ENCODE results near the gene ADA. TPM values are rescaled to one million over a fixed set of nuclear protein-coding genes. Genes with fewer than 3 reads are reported as not detected.

Gene ADA
- total RNA-seq, 1 donor from 2014 or later = 14.5 TPM

DNA sequence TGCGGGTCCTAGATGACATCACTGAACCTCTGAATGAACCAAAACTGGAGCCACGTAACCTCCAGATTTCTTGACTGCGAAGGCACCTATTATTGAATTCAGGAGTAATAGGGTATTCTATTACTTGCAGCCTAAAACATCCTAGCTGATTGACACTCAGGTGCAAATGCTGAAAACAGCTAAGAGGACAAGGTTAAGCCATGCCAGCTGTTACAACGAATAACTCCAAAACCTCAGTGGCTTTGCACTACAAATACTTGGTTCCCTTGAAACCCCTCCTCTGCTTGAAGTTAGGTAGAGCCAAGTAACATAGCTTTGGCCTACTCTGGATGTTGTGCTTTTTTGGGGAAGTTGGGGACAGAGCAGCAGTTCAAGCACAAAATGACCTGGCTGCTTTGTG, 42.7 kb upstream of the ADA start:
- DNase-seq (ENCODE audit: low read depth) = no peak
- no peak overlapping the region for H3K4me3 ChIP-seq (ENCODE audit: low read depth, low read length)
- TF ChIP-seq CTCF (conservative IDR thresholded peaks at IDR 0.05; ENCODE audit: low read depth, low read length) = no peak

DNA sequence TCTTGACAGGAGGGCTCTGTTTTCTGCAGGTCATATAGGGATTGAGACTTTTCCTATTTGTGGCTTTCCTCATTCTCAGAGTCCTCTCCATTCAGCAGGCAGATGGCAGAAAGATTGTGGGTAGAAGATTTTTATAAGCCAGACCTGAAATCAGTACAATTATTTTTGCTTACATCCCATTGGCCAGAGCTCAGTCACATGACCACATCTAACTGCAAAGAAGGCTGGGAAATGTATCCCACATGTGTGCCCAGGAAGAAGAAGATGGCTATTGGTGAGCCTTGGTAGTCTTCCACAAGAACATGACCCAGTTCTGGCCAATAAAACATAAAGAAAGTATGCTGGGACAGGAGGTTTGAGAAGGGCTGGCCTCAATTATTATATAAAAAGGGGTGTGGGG, 42.1 kb upstream of the ADA start:
- H3K4me3 ChIP-seq (ENCODE audit: low read depth, low read length) = no peak overlapping the region
- no peak for DNase-seq (ENCODE audit: low read depth)
- TF ChIP-seq CTCF (conservative IDR thresholded peaks at IDR 0.05; ENCODE audit: low read depth, low read length) = no peak

DNA sequence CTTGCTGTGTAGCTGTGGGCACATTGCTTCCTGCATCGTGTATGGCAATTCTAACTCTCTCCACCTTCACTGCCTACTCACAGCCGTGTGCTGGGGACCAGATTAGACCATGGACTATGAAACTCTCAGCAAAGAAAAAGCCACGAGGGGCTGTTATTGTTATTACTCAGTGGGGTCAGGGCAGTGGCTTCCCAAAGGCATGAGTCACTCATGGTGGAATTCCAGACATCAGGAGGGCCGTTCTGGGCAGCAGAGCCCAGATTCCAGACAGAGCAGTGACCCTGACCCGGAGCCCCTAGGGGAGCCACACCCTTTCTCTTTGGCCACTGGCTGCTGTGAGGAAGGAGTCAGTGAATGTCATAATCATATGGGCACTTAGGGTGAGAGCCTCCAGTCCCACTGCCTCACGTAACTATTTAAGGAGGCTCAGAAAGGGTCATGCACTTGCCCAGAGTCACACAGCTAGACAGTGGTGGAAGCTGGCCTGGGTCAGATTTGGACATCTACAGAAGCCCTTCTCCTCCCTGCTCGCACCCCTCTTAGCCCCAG, 41.5 kb upstream of the ADA start:
- TF ChIP-seq CTCF (conservative IDR thresholded peaks at IDR 0.05; ENCODE audit: low read depth, low read length) = no peak
- no peak overlapping the region for H3K4me3 ChIP-seq (ENCODE audit: low read depth, low read length)
- DNase-seq (ENCODE audit: low read depth) = peak; percentile 94

DNA sequence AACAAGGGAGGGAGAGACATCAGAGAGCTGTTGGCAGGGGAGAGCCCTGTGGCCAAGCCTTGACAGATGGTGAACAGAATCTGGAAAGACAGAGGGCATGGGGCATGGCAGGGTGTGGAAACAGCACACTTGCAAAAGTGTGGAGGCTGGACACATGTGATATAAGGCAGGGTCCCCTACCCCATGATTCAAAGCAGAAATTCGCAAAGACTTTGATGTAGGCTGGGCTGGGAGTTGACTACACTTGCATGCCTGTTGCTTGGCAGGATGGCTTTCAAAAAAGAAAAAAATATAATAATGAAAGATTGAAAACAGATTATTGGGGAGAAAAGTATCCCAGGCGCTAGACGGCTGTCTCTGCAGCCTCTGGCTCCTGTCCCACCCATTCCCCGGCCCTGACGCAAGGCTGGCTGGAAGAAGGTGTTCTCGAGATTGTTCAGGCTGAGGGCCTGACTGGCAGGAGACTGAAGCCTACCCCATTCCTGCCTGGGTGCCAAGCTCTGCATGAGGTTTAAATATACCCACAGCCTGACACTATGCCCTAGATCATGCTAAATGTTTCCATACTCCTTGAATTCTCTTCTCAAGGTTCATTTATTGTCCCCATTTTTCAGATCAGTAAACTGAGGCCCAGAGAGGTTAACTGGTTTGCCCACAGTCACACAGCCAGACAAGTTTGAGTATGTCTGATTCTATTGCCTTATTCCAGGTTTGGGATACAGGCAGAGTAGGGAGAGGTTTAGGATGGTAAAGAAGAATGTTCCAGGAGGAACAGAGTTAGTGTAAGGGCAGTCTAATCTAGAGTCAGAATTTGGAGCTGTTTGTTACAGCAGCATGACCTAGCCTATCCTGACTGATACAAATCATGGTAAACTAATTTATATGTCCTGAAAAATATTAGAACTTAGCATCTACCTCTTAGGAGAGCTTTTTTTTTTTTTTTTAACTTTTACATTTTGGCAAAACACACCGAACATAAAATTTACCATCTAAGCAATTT, 40.2 kb upstream of the ADA start:
- DNase-seq (ENCODE audit: low read depth) = no peak
- no peak overlapping the region for H3K4me3 ChIP-seq (ENCODE audit: low read depth, low read length)
- TF ChIP-seq CTCF (conservative IDR thresholded peaks at IDR 0.05; ENCODE audit: low read depth, low read length) = no peak

DNA sequence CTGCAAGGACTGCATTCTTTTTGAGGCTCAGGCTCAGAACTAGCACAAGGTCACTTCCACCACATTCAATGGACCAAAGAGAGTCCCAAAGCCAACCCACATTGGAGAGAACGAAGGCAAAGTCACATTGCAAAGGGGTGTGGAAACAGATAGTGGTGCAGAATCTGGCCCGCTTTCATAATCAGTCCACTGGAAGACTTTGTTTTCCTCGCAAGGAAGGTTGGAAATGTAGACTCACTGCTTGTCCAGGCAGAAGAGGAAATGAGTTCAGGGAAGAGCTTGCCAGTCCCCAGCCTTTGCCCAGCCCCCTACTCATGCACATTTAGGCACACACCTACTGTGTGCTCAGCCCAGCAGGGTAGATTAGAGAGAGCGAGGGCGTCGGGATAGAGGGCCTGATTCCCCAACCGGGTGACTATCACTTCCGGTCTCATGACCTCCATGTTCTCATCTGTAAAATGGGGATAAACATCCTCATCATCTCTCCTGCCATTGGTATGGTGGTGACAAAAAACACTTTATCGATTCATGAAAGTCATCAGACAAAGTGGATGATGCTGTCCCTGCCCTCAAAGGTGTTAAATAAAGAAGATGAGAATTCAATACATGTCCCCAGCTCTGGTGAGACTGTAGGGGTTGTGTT, 39.4 kb upstream of the ADA start:
- no peak overlapping the region for H3K4me3 ChIP-seq (ENCODE audit: low read depth, low read length)
- no peak for TF ChIP-seq CTCF (conservative IDR thresholded peaks at IDR 0.05; ENCODE audit: low read depth, low read length)
- no peak for DNase-seq (ENCODE audit: low read depth)

DNA sequence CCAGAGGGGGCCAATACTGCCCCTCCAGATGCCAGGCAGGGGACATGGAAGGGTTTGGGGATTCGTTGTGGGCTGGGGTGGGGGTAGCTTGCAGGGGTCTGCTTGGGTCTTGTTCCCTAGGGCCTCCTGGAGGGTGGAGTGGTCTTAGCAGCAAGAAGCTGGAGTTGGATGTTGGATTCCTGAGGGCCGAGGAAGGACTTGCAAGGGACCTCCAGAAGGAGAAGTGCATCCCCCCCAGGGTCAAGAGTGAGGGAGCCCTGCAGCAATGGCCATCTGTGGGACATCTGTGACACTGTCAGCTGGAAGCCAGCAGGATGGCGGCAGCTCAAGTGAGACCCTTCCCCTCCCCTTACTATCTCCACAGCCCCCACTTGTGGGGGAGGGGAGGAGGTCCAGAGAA, 38.3 kb upstream of the ADA start:
- TF ChIP-seq CTCF (conservative IDR thresholded peaks at IDR 0.05; ENCODE audit: low read depth, low read length) = no peak
- no peak overlapping the region for H3K4me3 ChIP-seq (ENCODE audit: low read depth, low read length)

More for the DNA sequence above, 38.3 kb upstream of the ADA start:
- DNase-seq (ENCODE audit: low read depth) = no peak
